Measurements from ENCODE around the gene FAR2. TPM values are rescaled to one million over a fixed set of nuclear protein-coding genes. Genes with fewer than 3 reads are reported as not detected.

The FAR2 gene
- polyA plus RNA-seq, 1 donor (not counting 4 experiments of a cell fraction or from before 2014, with no cell fraction given): 9.2 TPM

DNA sequence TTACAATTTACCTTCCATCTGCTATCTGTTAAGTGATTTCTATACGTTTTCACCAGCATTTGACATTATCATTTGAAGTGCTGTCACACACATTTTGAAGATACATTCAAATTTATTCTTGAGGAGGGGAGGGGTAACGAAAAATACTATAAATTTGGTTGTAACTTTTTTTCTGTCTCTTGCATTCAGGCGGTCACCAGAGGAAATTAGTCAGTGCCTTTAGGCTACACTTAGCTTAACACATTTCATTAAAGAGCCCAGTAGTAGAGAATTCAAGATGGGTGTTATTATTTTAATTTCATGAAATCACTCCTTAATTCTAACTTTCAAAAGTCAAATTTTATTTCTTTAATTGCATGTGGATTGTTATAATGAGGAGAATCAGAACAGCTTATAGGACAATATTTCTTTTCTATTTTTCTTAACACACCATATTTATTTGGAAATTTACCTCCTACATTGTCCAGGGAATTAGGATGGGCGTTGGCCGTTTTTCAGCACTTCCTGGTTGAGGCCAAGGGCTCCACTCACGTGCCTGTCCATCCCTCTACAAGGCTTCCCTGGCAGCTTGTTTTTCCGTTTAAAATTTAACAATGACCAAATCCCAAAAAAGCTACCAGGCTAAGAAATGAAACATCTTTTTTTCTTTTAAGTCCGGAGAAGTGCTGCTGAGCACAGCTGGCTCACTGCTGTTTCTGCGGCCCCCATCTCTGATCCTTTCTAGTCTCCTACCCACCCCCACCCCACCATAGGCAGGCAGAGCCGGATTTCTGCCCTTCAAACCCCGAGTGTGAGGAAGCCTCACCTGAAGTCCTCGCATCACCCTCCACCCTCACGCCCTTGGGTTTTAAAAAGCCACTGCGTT lies 1.1 kb upstream of the FAR2 start:
- H2AFZ ChIP-seq (ENCODE audit: control insufficient read depth, low read length): peak overlapping the region; percentile 96
- peak overlapping the region; percentile 86 for H3K9ac ChIP-seq (ENCODE audit: control insufficient read depth, extremely low read depth, insufficient read depth, low read length)
- no peak for TF ChIP-seq EZH2 (IDR thresholded peaks at IDR 0.05; ENCODE audit: low read length)
- TF ChIP-seq, protein P1, sequence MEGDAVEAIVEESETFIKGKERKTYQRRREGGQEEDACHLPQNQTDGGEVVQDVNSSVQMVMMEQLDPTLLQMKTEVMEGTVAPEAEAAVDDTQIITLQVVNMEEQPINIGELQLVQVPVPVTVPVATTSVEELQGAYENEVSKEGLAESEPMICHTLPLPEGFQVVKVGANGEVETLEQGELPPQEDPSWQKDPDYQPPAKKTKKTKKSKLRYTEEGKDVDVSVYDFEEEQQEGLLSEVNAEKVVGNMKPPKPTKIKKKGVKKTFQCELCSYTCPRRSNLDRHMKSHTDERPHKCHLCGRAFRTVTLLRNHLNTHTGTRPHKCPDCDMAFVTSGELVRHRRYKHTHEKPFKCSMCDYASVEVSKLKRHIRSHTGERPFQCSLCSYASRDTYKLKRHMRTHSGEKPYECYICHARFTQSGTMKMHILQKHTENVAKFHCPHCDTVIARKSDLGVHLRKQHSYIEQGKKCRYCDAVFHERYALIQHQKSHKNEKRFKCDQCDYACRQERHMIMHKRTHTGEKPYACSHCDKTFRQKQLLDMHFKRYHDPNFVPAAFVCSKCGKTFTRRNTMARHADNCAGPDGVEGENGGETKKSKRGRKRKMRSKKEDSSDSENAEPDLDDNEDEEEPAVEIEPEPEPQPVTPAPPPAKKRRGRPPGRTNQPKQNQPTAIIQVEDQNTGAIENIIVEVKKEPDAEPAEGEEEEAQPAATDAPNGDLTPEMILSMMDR (optimal IDR thresholded peaks at IDR 0.05 in 1 of 3, IDR thresholded peaks at IDR 0.05 in 1 of 3, conservative IDR thresholded peaks at IDR 0.05 in 1 of 3; ENCODE audit: extremely low read depth in 1 of 3, insufficient read depth in 2 of 3, low read length in 3 of 3): no peak
- no peaks in the 10 kb centered on the region for H4K20me1 ChIP-seq (ENCODE audit: control insufficient read depth, extremely low read depth, insufficient read depth, low read length)
- FAIRE-seq (peak; percentile 34), DNase-seq (ENCODE audit: low read depth, low spot score) (no peak)
- peak overlapping the region; percentile 87 for H3K4me2 ChIP-seq (ENCODE audit: control insufficient read depth, extremely low read depth, insufficient read depth, low read depth, low read length)
- H3K4me1 ChIP-seq (ENCODE audit: control insufficient read depth, extremely low read depth, insufficient read depth, low read length): peaks cover 13% of the 10 kb centered on the region
- H3K27me3 ChIP-seq (ENCODE audit: control insufficient read depth, extremely low read depth, insufficient read depth, low read length): no peaks in the 10 kb centered on the region
- H3K79me2 ChIP-seq (ENCODE audit: control insufficient read depth, insufficient read depth, low read length): no peaks in the 10 kb centered on the region
- peak overlapping the region; percentile 52 to 90 (median 82) for H3K4me3 ChIP-seq (ENCODE audit: control insufficient read depth in 2 of 3, extremely low read depth in 1 of 3, insufficient read depth in 2 of 3, low read depth in 1 of 3, low read length in 3 of 3)
- H3K27ac ChIP-seq (ENCODE audit: control insufficient read depth, insufficient read depth, low read length): peak overlapping the region; percentile 76
- H3K36me3 ChIP-seq (ENCODE audit: control insufficient read depth in 2 of 2, extremely low read depth in 1 of 2, insufficient read depth in 2 of 2, low read length in 2 of 2): no peaks in the 10 kb centered on the region
- H3K9me3 ChIP-seq (ENCODE audit: control insufficient read depth, low read depth, low read length): no peaks in the 10 kb centered on the region
- H3K9me1 ChIP-seq (ENCODE audit: control insufficient read depth, extremely low read depth, insufficient read depth, low read length): no peaks in the 10 kb centered on the region
- dilution Hi-C loops (cut with MboI; ENCODE audit: extremely low pct_ligation_motif_present, low sequenced_read_pairs): no loop called here

- H3K4me2 ChIP-seq (ENCODE audit: control insufficient read depth, extremely low read depth, insufficient read depth, low read depth, low read length): peak overlapping the region; percentile 87
- H3K9me3 ChIP-seq (ENCODE audit: control insufficient read depth, low read depth, low read length): no peaks in the 10 kb centered on the region
- DNase-seq (ENCODE audit: low read depth, low spot score) (no peak), FAIRE-seq (no peak)
- no peak for TF ChIP-seq EZH2 (IDR thresholded peaks at IDR 0.05; ENCODE audit: low read length)
- TF ChIP-seq, protein P1 (optimal IDR thresholded peaks at IDR 0.05 in 1 of 3, IDR thresholded peaks at IDR 0.05 in 1 of 3, conservative IDR thresholded peaks at IDR 0.05 in 1 of 3; ENCODE audit: extremely low read depth in 1 of 3, insufficient read depth in 2 of 3, low read length in 3 of 3): no peak
- peak overlapping the region; percentile 52 to 90 (median 82) for H3K4me3 ChIP-seq (ENCODE audit: control insufficient read depth in 2 of 3, extremely low read depth in 1 of 3, insufficient read depth in 2 of 3, low read depth in 1 of 3, low read length in 3 of 3)
- no peaks in the 10 kb centered on the region for H4K20me1 ChIP-seq (ENCODE audit: control insufficient read depth, extremely low read depth, insufficient read depth, low read length)
- peak overlapping the region; percentile 96 for H2AFZ ChIP-seq (ENCODE audit: control insufficient read depth, low read length)
- H3K27ac ChIP-seq (ENCODE audit: control insufficient read depth, insufficient read depth, low read length): peak overlapping the region; percentile 76
- dilution Hi-C loops (cut with MboI; ENCODE audit: extremely low pct_ligation_motif_present, low sequenced_read_pairs): no loop called here
- no peaks in the 10 kb centered on the region for H3K79me2 ChIP-seq (ENCODE audit: control insufficient read depth, insufficient read depth, low read length)
- H3K4me1 ChIP-seq (ENCODE audit: control insufficient read depth, extremely low read depth, insufficient read depth, low read length): peaks cover 13% of the 10 kb centered on the region
- H3K27me3 ChIP-seq (ENCODE audit: control insufficient read depth, extremely low read depth, insufficient read depth, low read length): no peaks in the 10 kb centered on the region
- peak overlapping the region; percentile 86 for H3K9ac ChIP-seq (ENCODE audit: control insufficient read depth, extremely low read depth, insufficient read depth, low read length)
- no peaks in the 10 kb centered on the region for H3K9me1 ChIP-seq (ENCODE audit: control insufficient read depth, extremely low read depth, insufficient read depth, low read length)
- no peaks in the 10 kb centered on the region for H3K36me3 ChIP-seq (ENCODE audit: control insufficient read depth in 2 of 2, extremely low read depth in 1 of 2, insufficient read depth in 2 of 2, low read length in 2 of 2)
Observed at GRCh38 chr12:29148596-29148910, 525 bp upstream of the FAR2 start.

All from keratinocyte (primary cell).